ENCODE measurements around the gene EXT2.

The EXT2 gene

GRCh38 chr11:44208976-44209603 lies 113.6 kb downstream of the EXT2 start:
- DNase-seq, result no peak

- DNase-seq, result no peak
Measured at GRCh38 chr11:44212128-44212527, 116.7 kb downstream of the EXT2 start.

- no peak for DNase-seq
Measured at GRCh38 chr11:44213148-44213547, 117.7 kb downstream of the EXT2 start.

DNA sequence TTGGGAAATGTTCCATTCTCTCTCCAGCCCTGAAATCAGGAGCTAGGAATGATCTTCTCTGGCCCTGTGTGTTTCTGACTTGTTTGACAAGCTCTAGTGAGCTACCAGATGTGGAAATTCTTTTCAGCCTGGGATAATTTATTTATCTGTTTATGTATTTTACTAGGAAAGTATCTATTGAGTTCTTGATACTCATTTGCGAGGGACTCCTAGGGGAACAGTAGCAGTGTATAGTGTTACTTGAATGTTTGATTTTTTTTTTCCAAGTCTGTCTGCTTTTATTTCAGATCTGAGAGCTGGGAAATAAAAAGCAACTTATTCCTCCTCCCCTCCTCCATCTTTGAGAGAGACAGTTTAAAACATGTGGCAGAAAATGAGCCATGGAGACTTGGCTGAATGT lies 122.0 kb downstream of the EXT2 start:
- DNase-seq, result no peak

GRCh38 chr11:44219830-44220796 lies 124.6 kb downstream of the EXT2 start:
- DNase-seq, result no peak

DNA sequence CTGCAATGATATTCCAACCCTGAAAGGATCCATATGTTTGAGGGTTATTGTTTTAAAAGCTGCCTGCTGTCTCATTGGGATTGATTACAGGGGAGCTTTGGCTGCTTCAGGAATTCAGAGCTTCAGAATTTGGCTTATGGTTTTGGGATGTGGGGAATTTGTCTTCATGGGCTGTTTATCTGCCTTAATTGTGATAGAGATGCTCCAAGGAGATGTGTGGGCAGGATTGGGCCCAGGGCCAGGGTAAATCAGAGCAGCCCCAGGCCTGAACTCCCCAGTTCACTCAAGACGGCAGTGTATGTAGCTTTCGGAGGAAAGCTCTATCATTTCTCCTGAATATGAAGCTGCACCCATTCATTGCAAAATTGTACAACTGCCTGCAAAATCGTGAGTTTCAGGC lies 126.0 kb downstream of the EXT2 start:
- no peak for DNase-seq

GRCh38 chr11:44221992-44222391 lies 126.5 kb downstream of the EXT2 start:
- DNase-seq, result no peak

GRCh38 chr11:44223238-44223637 lies 127.8 kb downstream of the EXT2 start:
- DNase-seq, result no peak

- no peak for DNase-seq
Measured at GRCh38 chr11:44224867-44225501, 129.5 kb downstream of the EXT2 start.

- DNase-seq, result no peak
Measured at GRCh38 chr11:44226490-44226889, 131.0 kb downstream of the EXT2 start.

DNA sequence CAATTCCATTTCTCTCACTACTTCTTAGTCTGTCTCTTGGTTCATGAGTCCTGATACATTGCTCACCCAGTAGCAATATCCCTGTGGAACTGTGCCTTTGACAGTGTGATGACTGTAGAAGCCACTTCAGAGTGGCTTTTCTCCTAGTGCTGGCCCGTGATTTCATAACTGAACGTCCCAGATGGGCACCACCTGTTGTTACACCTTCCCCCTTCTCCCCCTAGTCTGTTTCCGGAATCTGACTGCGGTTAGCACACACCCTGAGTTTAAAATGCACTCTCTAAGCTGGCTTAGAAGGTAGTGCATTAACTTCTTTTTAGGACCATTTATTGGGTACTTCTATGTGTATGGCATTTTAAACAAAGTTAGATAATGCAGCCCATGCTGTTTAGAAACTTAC lies 131.5 kb downstream of the EXT2 start:
- DNase-seq, result no peak

GRCh38 chr11:44228379-44228778 lies 132.9 kb downstream of the EXT2 start:
- no peak for DNase-seq

- peak; percentile 22 for DNase-seq
Measured at GRCh38 chr11:44229098-44229497, 133.6 kb downstream of the EXT2 start.

DNA sequence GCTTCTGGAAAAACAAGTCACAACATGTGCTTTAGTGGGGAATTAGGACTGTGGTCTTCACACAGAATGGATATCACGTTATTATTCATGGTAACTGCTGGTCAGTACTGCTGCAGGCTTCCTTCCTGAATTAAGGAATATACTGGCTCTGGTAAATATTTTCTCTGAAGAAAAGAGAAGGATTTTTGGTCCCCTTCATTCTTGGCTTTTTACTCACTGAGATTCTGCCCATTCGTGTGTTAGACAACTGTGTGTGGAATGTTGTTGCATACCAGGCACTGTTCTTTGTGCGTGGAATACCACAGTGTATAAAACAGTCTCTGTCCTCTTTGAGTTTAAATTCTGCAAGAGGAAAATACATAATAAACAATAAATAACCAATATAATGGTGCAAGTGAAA lies 134.1 kb downstream of the EXT2 start:
- no peak for DNase-seq

DNA sequence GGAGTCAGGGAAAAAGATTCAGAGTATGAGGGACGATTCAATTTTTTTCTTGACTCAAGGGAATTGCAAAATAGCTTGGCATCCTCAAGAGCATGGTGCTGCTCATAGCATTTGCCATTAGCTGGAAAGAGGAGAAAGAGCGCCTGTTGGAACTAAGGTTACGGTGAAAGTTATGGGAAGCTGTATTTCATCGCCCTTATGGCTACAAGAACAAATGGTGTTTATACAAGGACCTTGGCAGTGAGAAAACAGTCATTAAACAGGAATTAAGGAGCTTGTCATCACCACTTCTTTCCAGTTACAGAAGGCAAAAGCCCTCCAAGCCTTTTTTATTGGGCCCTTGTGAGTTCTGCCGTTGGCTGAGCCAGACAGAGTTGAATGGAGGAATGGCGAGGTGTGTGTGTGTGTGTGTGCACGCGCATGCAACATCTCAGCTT lies 140.3 kb downstream of the EXT2 start:
- no peak for DNase-seq

DNA sequence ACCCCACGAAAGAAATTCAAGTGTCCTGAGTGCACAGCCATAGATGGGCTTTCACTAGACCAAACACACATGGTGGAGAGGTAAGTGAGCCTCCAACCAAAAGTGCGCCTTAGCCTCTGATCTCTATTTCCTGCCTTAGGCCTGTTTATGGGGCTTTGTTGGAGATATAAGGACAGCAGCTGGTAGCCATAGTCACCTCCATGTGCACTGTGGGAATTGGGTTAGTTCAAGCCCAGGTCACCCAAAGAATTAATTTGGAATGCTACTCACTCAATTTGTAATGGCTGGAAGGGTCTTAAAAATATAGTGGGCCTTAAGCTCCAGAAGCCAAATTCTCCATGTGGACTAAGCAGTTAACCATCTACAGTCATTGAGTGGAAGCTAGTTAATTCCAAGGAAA lies 140.8 kb downstream of the EXT2 start:
- no peak for DNase-seq

GRCh38 chr11:44237156-44237555 lies 141.7 kb downstream of the EXT2 start:
- no peak for DNase-seq

DNA sequence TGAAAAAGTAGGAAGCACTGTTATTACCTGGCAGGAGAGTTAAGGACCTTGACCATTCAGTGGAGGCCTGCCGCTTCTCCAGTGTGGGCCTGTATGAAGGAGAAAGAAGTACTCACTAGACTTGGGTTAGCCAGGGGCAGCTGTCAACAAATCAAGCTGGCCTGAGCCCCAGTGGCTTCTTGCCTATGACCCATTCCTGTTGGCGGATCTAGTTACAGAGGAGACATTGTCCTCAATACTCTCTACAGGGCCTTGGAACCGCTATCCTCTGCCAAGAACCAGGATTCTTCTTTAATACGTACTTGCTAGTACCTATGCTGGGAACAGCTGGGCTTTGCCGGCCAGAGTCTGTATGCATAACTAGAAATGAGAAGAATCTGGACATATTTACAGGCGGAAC lies 146.4 kb downstream of the EXT2 start:
- no peak for DNase-seq

- no peak for DNase-seq
Measured at GRCh38 chr11:44243086-44243485, 147.6 kb downstream of the EXT2 start.

DNA sequence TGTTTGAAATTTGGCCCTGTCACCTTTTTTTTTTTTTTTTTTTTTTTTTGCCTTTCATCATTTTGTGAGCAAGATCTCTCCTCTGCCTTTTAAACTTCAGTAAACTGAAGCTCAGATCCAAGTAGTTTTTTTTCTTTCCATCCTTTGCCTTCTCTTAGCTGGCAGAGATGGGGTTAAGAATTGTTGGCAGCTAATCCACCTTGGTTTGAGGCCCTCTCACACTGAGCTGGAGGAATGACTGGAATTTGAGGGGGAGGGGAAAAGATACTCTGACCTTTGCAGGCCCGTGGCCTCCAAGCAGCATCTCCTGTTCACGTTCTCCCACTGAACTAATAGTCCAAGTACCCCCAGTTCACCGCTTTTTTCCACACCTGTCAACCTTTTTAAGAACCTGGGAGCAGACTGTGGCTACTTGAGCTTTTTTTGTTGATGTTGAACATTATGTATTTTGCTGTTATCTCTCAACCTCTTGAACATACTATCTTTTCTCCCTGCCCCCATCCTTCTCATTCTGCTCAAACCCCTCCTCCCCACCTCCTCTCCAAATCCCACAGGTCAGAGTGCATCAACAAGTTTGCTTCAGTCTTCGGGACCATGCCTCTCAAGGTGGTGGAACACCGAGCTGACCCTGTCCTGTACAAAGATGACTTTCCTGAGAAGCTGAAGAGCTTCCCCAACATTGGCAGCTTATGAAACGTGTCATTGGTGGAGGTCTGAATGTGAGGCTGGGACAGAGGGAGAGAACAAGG lies 148.3 kb downstream of the EXT2 start:
- no peak for DNase-seq

GRCh38 chr11:44244639-44245310 lies 149.3 kb downstream of the EXT2 start:
- DNase-seq, result no peak

GRCh38 chr11:44246726-44247125 lies 151.2 kb downstream of the EXT2 start:
- DNase-seq, result no peak

GRCh38 chr11:44247508-44247907 lies 152.0 kb downstream of the EXT2 start:
- no peak for DNase-seq

All from NCI-H1092 (cell line).